Calu3 (cell line): ENCODE data around the gene NDUFA5. TPM values are rescaled to one million over a fixed set of nuclear protein-coding genes. Genes with fewer than 3 reads are reported as not detected.

Experiments
- Bru-seq: library from RNA; stranded (reverse); fragments of 400-500 nt; gene quantifications from one replicate; lab custom pipeline; 2021; lab: Mats Ljungman, UMichigan
- BruChase-seq, 2 experiments: library from RNA; stranded (reverse); fragments of 400-500 nt; gene quantifications; one replicate each; lab custom pipeline; 2021; lab: Mats Ljungman, UMichigan
- BruUV-seq: library from RNA; stranded (reverse); fragments of 400-500 nt; replicated peaks from 2 replicates; lab custom pipeline; 2021; lab: Mats Ljungman, UMichigan
- CTCF ChIA-PET: fragments of 300-600 bp; sonication (Branson Sonifier 250); formaldehyde crosslinking; loops from one replicate; lab custom pipeline; 2022; ENCODE audit warnings: antibody characterized with exemption; lab: Charles Lee
- DNase-seq: peaks from one replicate; pipeline ENCODE4 v3.0.0; 2022
- H3K27ac Mint-ChIP-seq: one replicate; pipeline ENCODE4 v1.8.0; 2022; ENCODE audit warnings: mixed read lengths; ENCODE audit not compliant: unreplicated experiment
- H3K27me3 Mint-ChIP-seq: one replicate; pipeline ENCODE4 v1.8.0; 2022; ENCODE audit warnings: mixed read lengths; ENCODE audit not compliant: unreplicated experiment
- H3K36me3 Mint-ChIP-seq: one replicate; pipeline ENCODE4 v1.8.0; 2022; ENCODE audit warnings: mild to moderate bottlenecking, moderate library complexity, mixed read lengths; ENCODE audit not compliant: insufficient read depth, unreplicated experiment
- H3K4me1 Mint-ChIP-seq: one replicate; pipeline ENCODE4 v1.8.0; 2022; ENCODE audit warnings: mild to moderate bottlenecking, low read depth, mixed read lengths; ENCODE audit not compliant: unreplicated experiment
- H3K4me3 Mint-ChIP-seq: one replicate; pipeline ENCODE4 v1.8.0; 2022; ENCODE audit warnings: mild to moderate bottlenecking, low read depth, moderate library complexity, mixed read lengths; ENCODE audit not compliant: unreplicated experiment
- H3K9me3 Mint-ChIP-seq: one replicate; pipeline ENCODE4 v1.8.0; 2022; ENCODE audit warnings: low read depth, mixed read lengths; ENCODE audit not compliant: unreplicated experiment
- CTCF ChIP-seq: fragments of 200-600 bp; IDR thresholded peaks from one replicate; pipeline ENCODE4 v1.8.0; 2022; ENCODE audit warnings: antibody characterized with exemption; ENCODE audit not compliant: unreplicated experiment
- intact Hi-C: fragments of 100-400 bp; cut with micrococcal nuclease; formaldehyde crosslinking; loops from one replicate; pipeline ENCODE4 v1.10.0; 2022; ENCODE audit not compliant: unreplicated experiment
- long read RNA-seq: library from polyadenylated mRNA; stranded (forward); transcript quantifications from one replicate; pipeline ENCODE4 v2.0.0, GENCODE V29; 2022
- total RNA-seq: library from RNA; stranded (reverse); gene quantifications from 2 replicates; pipeline ENCODE4 v1.2.3, GENCODE V29; 2022

Gene NDUFA5
- 69.8 and 75.1 TPM in 2 replicates for total RNA-seq
- Bru-seq, nascent RNA, result percentile 84 among the genes with signal in this experiment
- percentile 84 among the genes with signal in this experiment for BruChase-seq, experiment 1, labeled RNA remaining after a 6-hour chase
- percentile 72 among the genes with signal in this experiment for BruChase-seq, experiment 2, labeled RNA remaining after a 2-hour chase
- long read RNA-seq, full-length matches to known transcripts, result 222 of 241 reads
- long read RNA-seq, partial matches to known transcripts, result 2 of 241 reads
- long read RNA-seq, other reads (novel, unspliced or antisense), result 17 of 241 reads

DNA sequence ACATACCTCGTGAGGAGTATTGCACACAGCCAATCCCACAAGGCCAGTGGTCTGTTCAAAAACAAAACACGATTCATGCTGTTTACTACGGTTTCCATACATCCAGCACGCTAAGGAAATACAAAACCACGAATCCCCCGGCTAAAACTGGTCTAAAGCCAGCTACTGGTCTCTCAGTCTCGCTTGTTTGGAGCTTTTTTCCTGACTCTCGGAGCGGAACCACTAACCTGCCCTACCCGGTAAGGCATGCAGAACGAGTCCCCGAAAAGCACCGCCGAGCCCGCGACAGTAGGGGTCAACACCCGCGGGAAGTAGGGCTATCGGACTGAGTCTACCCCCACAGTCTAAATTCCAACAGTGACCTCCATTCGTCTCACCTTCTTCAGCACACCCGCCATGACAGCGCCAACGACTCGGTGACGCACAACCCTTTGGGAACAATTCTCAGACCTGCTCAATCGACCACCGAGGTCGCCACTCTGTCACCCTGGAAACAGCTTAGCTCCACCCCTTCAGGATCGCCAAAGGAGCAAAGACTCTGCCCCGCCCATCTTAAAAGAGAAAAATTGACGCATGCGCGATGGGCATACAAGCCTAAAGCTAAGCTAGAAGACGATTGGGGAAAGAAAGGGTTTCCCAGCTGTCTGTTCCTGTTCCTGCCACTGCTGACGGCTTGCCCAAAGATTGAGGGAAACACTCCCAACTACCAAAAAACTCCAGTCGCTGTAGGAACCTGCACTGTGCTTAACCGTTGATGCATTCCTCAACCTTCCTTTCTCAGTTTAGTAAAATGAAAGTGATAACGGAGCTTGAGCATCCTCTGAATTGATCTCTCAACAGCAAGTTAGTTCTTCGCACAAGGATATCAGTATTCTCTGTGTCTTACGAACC, at the start of gene NDUFA5:
Gene NDUFA5, minus strand, starts transcription at position 421 of the 891 bp plus-strand sequence. Its CDS starts 23 bp downstream, at position 398.
- Mint-ChIP-seq H3K27ac (no peak within 1 kb of the TSS), H3K27me3 (no peaks in the 10 kb centered on the region)

GRCh38 chr7:123604739-123605138, 47.1 kb upstream of the NDUFA5 start:
- CTCF ChIA-PET, result no interaction called here
- TF ChIP-seq CTCF, result no peak
- H3K27me3 Mint-ChIP-seq, result no peaks in the 10 kb centered on the region
- peak; percentile 18 for DNase-seq
- no peaks in the 10 kb centered on the region for H3K36me3 Mint-ChIP-seq
- H3K9me3 Mint-ChIP-seq, result no peaks in the 10 kb centered on the region
- no peak overlapping the region for H3K4me3 Mint-ChIP-seq
- peaks cover 15% of the 10 kb centered on the region for H3K4me1 Mint-ChIP-seq
- no peak overlapping the region for H3K27ac Mint-ChIP-seq
- BruUV-seq, result no TSS peak
- intact Hi-C loops, result no loop called here

More for the DNA sequence above, at the start of gene NDUFA5:
- Mint-ChIP-seq H3K4me1 (no peaks in the 10 kb centered on the region), H3K4me3 (no peak within 1 kb of the TSS), H3K9me3 (no peaks in the 10 kb centered on the region), H3K36me3 (peaks cover 10% of the 10 kb centered on the region)
- TF ChIP-seq CTCF, result no peak
- peak; percentile 97 for DNase-seq
- BruUV-seq, result no TSS peak
- CTCF ChIA-PET, result interaction anchor here (1.3 to 1.9 kb wide), 3 partner anchors 10 to 240 kb away, joined by 3 to 7 read pairs (median 4); no protein-coding TSS in a partner anchor
- intact Hi-C loops, result no loop called here

- intact Hi-C loops, result no loop called here
- no peak for TF ChIP-seq CTCF
- H3K27me3 Mint-ChIP-seq, result no peaks in the 10 kb centered on the region
- DNase-seq, result no peak
- H3K27ac Mint-ChIP-seq, result no peak overlapping the region
- peaks cover 15% of the 10 kb centered on the region for H3K4me1 Mint-ChIP-seq
- CTCF ChIA-PET, result no interaction called here
- BruUV-seq, result no TSS peak
- H3K4me3 Mint-ChIP-seq, result no peak overlapping the region
- H3K36me3 Mint-ChIP-seq, result no peaks in the 10 kb centered on the region
- no peaks in the 10 kb centered on the region for H3K9me3 Mint-ChIP-seq
Measured at GRCh38 chr7:123602648-123603047, 45.0 kb upstream of the NDUFA5 start.

- Mint-ChIP-seq H3K4me3 (no peak within 1 kb of the TSS), H3K36me3 (no peaks in the 10 kb centered on the region), H3K4me1 (peaks cover 15% of the 10 kb centered on the region), H3K27me3 (no peaks in the 10 kb centered on the region), H3K27ac (no peak within 1 kb of the TSS), H3K9me3 (no peaks in the 10 kb centered on the region)
- no TSS peak for BruUV-seq
- CTCF ChIA-PET, result no interaction called here
- no peak for TF ChIP-seq CTCF
- intact Hi-C loops, result no loop called here
- DNase-seq, result no peak
Measured at GRCh38 chr7:123601530-123601929, 43.9 kb upstream of the NDUFA5 start, which contains the start of gene ASB15. TSS of gene ASB15 (plus strand) at chr7:123601821. CDS start at chr7:123614503, 12,682 bp downstream.
